K562 (cell line): ENCODE data around the gene NKG7. TPM values are rescaled to one million over a fixed set of nuclear protein-coding genes. Genes with fewer than 3 reads are reported as not detected.

ENCODE experiments used
- EGR1 ChIP-seq: fragments of 450-650 bp; conservative IDR thresholded peaks from 2 replicates; pipeline ENCODE4 v1.6.1; 2017; ENCODE audit warnings: mild to moderate bottlenecking
- FOXA3 ChIP-seq, 2 experiments: fragments of 450-650 bp in 1 of 2; sonication (generic) in 1 of 2; formaldehyde crosslinking; IDR thresholded peaks in 1 of 2; conservative IDR thresholded peaks in 1 of 2; 2 replicates each; pipeline versions ENCODE4 v1.4.0 to v1.8.0; 2020 to 2022; ENCODE audit warnings: mild to moderate bottlenecking in 2 of 2, missing genetic modification reagents in 1 of 2
- GTF2E2 ChIP-seq: fragments of 200-800 bp; sonication (Bioruptor generic); IDR thresholded peaks from 2 replicates; pipeline ENCODE4 v1.6.1; 2016; ENCODE audit warnings: missing genetic modification characterization, missing compliant biosample characterization
- JUN ChIP-seq, 2 experiments: sonication (generic) in 1 of 2; formaldehyde crosslinking in 1 of 2; IDR thresholded peaks; 2 replicates each; pipeline versions ENCODE4 v1.6.1 to v1.8.0; 2012 to 2022; ENCODE audit warnings: borderline replicate concordance in 2 of 2, mild to moderate bottlenecking in 2 of 2, improper control_type of control experiment in 1 of 2, low read depth in 1 of 2, low read length in 1 of 2, missing genetic modification reagents in 1 of 2
- NR1H2 ChIP-seq: sonication (generic); formaldehyde crosslinking; IDR thresholded peaks from 2 replicates; pipeline ENCODE4 v1.4.0; 2020; ENCODE audit warnings: mild to moderate bottlenecking, missing genetic modification reagents
- NR3C1 ChIP-seq: sonication (generic); formaldehyde crosslinking; IDR thresholded peaks from 2 replicates; pipeline ENCODE4 v1.8.1; 2022; ENCODE audit warnings: missing genetic modification reagents
- PTTG1 ChIP-seq: fragments of 450-650 bp; IDR thresholded peaks from 2 replicates; pipeline ENCODE4 v1.6.1; 2016; ENCODE audit warnings: low read depth, mild to moderate bottlenecking, missing genetic modification characterization, missing compliant biosample characterization
- SMARCB1 ChIP-seq: IDR thresholded peaks from 2 replicates; pipeline ENCODE4 v1.6.1; 2011; ENCODE audit warnings: improper control_type of control experiment, low read depth; ENCODE audit not compliant: insufficient read length
- SP1 ChIP-seq: sonication (generic); formaldehyde crosslinking; IDR thresholded peaks from 2 replicates; pipeline ENCODE4 v1.8.1; 2022; ENCODE audit warnings: mild to moderate bottlenecking, missing genetic modification reagents
- ZNF197 ChIP-seq: fragments of 200-800 bp; sonication (Bioruptor generic); IDR thresholded peaks from 2 replicates; pipeline ENCODE4 v1.6.1; 2016; ENCODE audit warnings: low read depth, missing genetic modification characterization, missing compliant biosample characterization
- ZNF217 ChIP-seq: sonication (generic); formaldehyde crosslinking; IDR thresholded peaks from 2 replicates; pipeline ENCODE4 v1.8.0; 2022; ENCODE audit warnings: mild to moderate bottlenecking, missing genetic modification reagents
- ZNF589 ChIP-seq: fragments of 200-800 bp; sonication (Bioruptor generic); IDR thresholded peaks from 2 replicates; pipeline ENCODE4 v1.6.1; 2016; ENCODE audit warnings: low read depth, missing genetic modification characterization, missing compliant biosample characterization
- polyA plus RNA-seq, 8 experiments: library from polyadenylated mRNA; depleted of rRNA in 4 of 8; stranded (reverse) in 5 of 8; unstranded in 3 of 8; fragments of >200 nt; fragmentation: Nextera tagmentation in 2 of 8; fragmentation: Illumina TruSeq in 1 of 8; extraction: Ambion mirVana in 2 of 8; extraction: Trizol in 1 of 8; gene quantifications; 2 replicates each; pipeline versions ENCODE4 v1.2.1 to v1.2.3, GENCODE V29; 2011 to 2014; ENCODE audit warnings: inconsistent platforms in 1 of 8, missing spikeins in 1 of 8
- total RNA-seq, 7 experiments: library from RNA; depleted of rRNA in 6 of 7; stranded (reverse); fragments of >200 nt in 6 of 7; fragmentation: Illumina TruSeq in 2 of 7; extraction: Trizol in 2 of 7; gene quantifications; 2 replicates each; pipeline versions ENCODE4 v1.2.1 to v1.2.3, GENCODE V29; 2011 to 2021; ENCODE audit warnings: low replicate concordance in 1 of 7
- TF ChIP-seq, protein P1 (sequence below), 2 experiments: fragments of 450-650 bp; formaldehyde crosslinking in 1 of 2; IDR thresholded peaks; 2 replicates each; pipeline versions ENCODE4 v1.4.0 to v1.6.1; 2014 to 2020; ENCODE audit warnings: mild to moderate bottlenecking in 2 of 2, borderline replicate concordance in 1 of 2, low read depth in 1 of 2
- TF ChIP-seq, protein P2 (sequence below): fragments of 150-350 bp; IDR thresholded peaks from 2 replicates; pipeline ENCODE4 v1.6.1; 2014; ENCODE audit warnings: low read depth, mild to moderate bottlenecking, low read length, borderline replicate concordance

The NKG7 gene
- total and polyA plus RNA-seq, 9 of the 15 experiments (the other 6 are each of a cell fraction or from before 2014, with no cell fraction given): 0.30 to 0.70 (median 0.51) TPM; not detected in 2

DNA sequence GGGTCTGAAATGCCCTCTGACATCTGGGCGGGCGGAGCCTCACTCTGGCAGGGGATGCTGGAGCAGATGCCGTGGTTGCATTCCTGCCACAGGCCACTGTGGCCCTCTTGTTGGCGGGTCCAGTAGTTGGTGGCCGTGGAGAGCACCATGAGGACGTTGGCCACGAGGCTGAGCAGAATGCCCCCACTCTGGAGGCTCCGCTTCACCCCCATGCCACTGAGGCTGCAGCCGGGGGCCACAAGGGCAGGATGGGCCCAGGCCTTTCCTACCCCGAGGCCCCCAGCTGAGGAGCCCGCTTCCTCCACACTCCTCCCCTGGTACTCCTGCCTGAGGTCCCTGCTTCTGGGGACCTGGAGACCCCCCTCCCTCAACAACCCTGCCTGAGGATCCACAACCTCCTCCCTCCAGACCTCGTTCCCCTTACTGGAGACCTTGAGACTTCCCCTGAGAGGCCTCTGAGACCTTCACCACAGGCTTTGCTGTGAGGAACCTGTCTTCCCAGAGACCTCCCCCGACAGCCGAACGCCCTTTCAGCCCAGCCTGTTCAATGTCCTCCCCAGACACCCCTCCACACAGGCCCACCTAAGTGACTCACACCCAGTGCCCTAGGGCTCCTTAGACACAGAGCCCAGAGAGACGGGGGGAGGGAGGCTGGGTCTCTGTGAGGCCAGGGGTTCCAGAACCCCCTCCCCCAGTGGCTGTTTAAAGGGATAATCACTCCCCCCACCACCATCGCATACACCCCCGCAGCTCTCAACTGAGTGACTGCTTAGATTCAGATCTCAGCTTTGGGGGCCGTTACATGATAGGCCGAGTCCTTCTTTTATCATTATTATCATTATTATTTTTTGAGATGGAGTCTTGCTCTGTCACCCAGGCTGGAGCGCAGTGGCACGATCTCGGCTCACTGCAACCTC lies 3.8 kb downstream of the NKG7 start, which contains the start of gene CLDND2 (continued):
- no peak for TF ChIP-seq ZNF197 (CRISPR knock-in tag)
- no peak for TF ChIP-seq SP1 (CRISPR knock-in tag)
- 0 out of 2 replicates have a peak, but pooled peaks have one; percentile 38 for TF ChIP-seq GTF2E2 (tag)
- TF ChIP-seq FOXA3 (CRISPR knock-in tag; conservative IDR thresholded peaks at IDR 0.05 in 1 of 2, IDR thresholded peaks at IDR 0.05 in 1 of 2): 0 out of 4 replicates have a peak, but pooled peaks of 1 of the 2 experiments have one; percentile 13
- TF ChIP-seq SMARCB1: no peak
- TF ChIP-seq ZNF589 (CRISPR knock-in tag): no peak
- TF ChIP-seq, protein P1, sequence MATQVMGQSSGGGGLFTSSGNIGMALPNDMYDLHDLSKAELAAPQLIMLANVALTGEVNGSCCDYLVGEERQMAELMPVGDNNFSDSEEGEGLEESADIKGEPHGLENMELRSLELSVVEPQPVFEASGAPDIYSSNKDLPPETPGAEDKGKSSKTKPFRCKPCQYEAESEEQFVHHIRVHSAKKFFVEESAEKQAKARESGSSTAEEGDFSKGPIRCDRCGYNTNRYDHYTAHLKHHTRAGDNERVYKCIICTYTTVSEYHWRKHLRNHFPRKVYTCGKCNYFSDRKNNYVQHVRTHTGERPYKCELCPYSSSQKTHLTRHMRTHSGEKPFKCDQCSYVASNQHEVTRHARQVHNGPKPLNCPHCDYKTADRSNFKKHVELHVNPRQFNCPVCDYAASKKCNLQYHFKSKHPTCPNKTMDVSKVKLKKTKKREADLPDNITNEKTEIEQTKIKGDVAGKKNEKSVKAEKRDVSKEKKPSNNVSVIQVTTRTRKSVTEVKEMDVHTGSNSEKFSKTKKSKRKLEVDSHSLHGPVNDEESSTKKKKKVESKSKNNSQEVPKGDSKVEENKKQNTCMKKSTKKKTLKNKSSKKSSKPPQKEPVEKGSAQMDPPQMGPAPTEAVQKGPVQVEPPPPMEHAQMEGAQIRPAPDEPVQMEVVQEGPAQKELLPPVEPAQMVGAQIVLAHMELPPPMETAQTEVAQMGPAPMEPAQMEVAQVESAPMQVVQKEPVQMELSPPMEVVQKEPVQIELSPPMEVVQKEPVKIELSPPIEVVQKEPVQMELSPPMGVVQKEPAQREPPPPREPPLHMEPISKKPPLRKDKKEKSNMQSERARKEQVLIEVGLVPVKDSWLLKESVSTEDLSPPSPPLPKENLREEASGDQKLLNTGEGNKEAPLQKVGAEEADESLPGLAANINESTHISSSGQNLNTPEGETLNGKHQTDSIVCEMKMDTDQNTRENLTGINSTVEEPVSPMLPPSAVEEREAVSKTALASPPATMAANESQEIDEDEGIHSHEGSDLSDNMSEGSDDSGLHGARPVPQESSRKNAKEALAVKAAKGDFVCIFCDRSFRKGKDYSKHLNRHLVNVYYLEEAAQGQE (IDR thresholded peaks at IDR 0.05; ENCODE audit: borderline replicate concordance): no peak
- TF ChIP-seq, protein P1 (CRISPR knock-in tag; IDR thresholded peaks at IDR 0.05; ENCODE audit: low read depth): no peak
- TF ChIP-seq NR3C1: no peak
- no peak for TF ChIP-seq JUN (IDR thresholded peaks at IDR 0.05; ENCODE audit: borderline replicate concordance, low read depth, low read length)
- 0 out of 2 replicates have a peak, but pooled peaks have one; percentile 56 for TF ChIP-seq JUN (CRISPR knock-in tag; IDR thresholded peaks at IDR 0.05; ENCODE audit: borderline replicate concordance)
- peak; percentile 79 for TF ChIP-seq EGR1
- no peak for TF ChIP-seq NR1H2 (CRISPR knock-in tag)
- no peak for TF ChIP-seq ZNF217
- TF ChIP-seq, protein P2, sequence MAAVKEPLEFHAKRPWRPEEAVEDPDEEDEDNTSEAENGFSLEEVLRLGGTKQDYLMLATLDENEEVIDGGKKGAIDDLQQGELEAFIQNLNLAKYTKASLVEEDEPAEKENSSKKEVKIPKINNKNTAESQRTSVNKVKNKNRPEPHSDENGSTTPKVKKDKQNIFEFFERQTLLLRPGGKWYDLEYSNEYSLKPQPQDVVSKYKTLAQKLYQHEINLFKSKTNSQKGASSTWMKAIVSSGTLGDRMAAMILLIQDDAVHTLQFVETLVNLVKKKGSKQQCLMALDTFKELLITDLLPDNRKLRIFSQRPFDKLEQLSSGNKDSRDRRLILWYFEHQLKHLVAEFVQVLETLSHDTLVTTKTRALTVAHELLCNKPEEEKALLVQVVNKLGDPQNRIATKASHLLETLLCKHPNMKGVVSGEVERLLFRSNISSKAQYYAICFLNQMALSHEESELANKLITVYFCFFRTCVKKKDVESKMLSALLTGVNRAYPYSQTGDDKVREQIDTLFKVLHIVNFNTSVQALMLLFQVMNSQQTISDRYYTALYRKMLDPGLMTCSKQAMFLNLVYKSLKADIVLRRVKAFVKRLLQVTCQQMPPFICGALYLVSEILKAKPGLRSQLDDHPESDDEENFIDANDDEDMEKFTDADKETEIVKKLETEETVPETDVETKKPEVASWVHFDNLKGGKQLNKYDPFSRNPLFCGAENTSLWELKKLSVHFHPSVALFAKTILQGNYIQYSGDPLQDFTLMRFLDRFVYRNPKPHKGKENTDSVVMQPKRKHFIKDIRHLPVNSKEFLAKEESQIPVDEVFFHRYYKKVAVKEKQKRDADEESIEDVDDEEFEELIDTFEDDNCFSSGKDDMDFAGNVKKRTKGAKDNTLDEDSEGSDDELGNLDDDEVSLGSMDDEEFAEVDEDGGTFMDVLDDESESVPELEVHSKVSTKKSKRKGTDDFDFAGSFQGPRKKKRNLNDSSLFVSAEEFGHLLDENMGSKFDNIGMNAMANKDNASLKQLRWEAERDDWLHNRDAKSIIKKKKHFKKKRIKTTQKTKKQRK: no peak
- TF ChIP-seq PTTG1 (tag): no peak
